Fibroblast of skin of back (primary cell): ENCODE data around the gene RARS1.
"Not testable (repeated sequence)": the region's sequence is repeated elsewhere in the genome, so short reads cannot be mapped to it uniquely, and the experiment has no call there.

Source experiments
- DNase-seq: peaks from one replicate; pipeline ENCODE4 v3.0.0-alpha.2; 2013

The RARS1 gene

GRCh38 chr5:168481330-168481788 lies 4.9 kb upstream of the RARS1 start:
- DNase-seq = no peak

DNA sequence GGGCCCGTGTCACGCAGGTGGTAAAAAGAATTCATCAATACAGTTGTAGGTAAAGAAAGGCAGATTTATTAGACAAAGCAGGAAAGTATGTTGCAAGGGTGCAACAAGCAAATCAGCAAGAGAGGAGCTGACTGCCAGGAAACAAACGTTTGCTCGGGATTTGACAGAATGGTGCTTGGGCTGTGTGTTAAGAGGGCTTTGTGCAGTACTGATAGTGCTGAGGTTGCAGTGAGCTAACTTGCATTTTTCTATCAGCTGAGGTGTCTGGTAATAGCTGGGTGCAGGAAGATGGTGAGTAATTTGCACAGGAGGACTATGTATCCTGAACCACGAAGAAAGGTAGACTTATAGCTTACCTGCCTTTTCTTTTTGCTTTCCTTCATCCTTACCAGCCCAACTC lies 3.9 kb upstream of the RARS1 start:
- no peak for DNase-seq

GRCh38 chr5:168489059-168489458 lies 2.8 kb downstream of the RARS1 start:
- no peak for DNase-seq

GRCh38 chr5:168494057-168494555 lies 7.8 kb downstream of the RARS1 start:
- no peak for DNase-seq

DNA sequence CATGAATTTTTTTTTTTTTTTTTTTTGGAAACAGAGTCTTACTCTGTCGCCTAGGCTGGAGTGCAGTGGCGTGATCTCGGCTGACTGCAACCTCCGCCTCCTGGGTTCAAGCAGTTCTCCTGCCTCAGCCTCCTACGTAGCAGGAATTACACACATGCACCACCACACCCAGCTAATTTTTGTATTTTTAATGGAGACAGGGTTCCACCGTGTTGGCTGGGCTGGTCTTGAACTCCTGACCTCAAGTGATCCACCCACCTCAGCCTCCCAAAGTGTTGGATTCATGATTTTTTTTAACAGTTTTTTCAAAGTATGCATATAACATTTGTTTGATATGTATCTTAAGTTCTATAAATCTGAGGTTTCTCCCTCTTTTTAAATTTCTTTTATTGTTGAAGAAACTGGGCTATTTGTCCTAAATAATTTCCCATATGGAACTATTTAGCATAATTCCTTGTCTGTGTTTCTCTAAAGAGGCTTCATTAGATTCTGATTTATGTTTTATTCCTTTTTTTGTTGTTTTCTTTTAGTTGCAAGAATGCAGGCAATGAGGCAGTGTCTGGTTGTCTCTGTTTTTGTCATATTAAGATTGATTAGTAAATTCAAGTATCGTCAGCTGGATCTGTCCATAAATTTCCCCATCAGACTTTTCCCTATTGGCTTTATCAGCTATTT lies 16.4 kb downstream of the RARS1 start:
- no peak for DNase-seq

DNA sequence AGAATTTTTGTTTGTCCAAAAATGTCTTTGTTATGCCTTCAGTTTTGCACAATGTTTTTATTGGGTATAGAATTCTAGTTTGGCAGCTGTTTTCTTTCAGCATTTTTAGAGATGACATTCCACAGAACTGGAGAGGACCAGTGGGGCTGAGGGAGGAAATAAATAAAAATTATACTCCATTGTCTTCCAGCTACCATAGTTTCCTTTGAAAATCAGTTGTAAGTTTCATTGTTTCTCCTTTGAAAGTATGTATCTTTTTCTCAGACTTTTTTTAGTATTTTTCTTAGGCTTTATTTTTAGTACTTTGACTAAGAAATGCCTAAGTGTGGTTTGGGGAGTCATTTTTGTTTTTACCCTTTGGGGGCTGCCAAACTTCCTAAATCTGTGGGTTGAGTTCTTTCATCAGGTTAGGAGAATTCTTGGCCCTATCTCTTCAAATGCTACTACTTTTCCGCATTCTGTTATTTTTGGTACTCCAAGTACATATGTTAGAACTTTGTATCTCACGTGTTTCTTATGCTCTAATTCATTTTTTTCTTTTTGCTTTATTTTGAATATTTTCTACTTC lies 27.7 kb downstream of the RARS1 start:
- DNase-seq = no peak

DNA sequence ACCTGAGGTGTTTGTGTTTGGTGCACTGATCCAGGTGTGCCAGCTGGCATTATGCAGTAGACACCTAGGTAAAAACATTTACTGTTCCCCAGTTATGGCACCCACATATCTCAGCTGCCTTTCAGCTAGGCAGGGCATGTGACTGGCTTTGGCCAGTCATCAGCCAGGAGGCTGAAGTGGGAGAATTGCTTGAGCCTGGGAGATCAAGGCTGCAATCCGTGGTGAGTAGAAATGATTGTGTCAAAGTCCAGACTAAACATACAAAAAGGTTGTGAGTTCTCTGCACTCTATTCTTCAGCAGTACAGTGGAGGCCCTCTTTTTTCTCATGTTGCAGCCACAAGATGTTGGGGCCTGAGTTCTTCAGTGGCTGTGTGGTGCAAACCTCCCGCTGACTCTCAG lies 39.6 kb downstream of the RARS1 start:
- DNase-seq = no peak

- DNase-seq = no peak
These were observed 41.6 kb downstream of the RARS1 start for GRCh38 chr5:168527756-168528295.

DNA sequence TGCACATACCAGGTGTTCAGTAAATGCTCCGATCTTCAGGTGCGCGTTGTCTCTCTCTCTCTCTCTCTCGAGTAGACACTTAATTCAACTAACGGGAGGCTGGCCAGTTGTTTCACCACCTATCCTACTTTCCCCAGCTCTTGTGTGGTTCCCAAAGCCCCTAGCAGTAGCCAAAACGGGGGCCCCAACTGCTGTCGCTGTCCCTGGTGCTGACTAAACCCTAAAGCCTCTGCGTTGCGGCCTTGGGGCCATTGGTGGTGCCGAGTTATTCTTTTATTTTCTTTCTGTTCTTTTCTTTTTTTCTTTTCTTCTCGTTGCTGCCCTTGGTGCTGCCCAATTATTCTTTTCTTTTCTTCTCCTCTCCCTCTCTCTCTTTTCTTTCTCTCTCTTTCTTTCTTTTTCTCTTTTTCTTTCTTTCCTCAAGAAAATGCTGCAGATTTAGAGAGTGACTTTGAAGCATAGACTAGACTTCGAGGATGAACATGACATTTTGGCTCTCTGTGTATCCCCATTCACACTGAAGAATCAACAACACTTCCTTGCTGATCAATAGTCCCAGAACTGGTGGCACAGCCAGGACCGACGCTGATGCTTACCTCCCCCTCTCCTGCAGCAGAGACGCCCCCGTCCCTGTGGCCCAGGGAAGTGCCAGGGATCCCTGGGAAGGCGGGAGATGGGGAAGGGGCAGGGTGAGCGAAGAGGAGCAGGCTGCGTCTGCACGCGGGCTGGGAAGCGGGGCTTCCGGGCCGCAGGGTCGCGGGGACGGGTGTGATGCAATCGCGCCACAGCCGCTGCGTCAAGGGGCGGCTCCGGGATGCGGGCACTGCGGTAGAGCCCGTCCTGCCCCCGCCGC lies 42.5 kb downstream of the RARS1 start, which contains the start of gene FBLL1:
FBLL1 (plus strand) TSS at position 785 of the 853 bp plus-strand sequence. CDS start 200 bp downstream, outside the sequence.
- peak; percentile 44 for DNase-seq

GRCh38 chr5:168529374-168530234 lies 43.3 kb downstream of the RARS1 start:
- no peak for DNase-seq

GRCh38 chr5:168530621-168531150 lies 44.4 kb downstream of the RARS1 start:
- DNase-seq = peak; percentile 27

DNA sequence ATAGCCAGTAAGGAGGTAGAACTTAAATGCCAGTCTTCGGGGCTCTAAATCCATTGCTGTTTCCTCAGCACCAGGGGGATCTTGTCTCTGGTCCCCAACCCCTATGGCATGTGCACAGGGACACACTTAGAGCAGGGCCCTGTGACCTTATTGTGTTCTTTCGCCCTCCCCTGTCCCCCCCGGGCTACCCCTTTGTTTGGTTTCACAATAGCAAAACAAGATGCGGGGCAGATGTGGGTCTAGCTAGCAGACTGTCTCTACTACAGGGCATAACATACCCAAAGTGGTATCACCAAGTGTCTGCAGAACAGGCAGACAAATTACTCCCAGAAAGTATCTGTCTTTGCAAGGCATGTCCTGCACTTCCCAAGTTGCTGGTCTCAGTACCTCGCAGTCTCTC lies 44.9 kb downstream of the RARS1 start:
- DNase-seq = no peak

DNA sequence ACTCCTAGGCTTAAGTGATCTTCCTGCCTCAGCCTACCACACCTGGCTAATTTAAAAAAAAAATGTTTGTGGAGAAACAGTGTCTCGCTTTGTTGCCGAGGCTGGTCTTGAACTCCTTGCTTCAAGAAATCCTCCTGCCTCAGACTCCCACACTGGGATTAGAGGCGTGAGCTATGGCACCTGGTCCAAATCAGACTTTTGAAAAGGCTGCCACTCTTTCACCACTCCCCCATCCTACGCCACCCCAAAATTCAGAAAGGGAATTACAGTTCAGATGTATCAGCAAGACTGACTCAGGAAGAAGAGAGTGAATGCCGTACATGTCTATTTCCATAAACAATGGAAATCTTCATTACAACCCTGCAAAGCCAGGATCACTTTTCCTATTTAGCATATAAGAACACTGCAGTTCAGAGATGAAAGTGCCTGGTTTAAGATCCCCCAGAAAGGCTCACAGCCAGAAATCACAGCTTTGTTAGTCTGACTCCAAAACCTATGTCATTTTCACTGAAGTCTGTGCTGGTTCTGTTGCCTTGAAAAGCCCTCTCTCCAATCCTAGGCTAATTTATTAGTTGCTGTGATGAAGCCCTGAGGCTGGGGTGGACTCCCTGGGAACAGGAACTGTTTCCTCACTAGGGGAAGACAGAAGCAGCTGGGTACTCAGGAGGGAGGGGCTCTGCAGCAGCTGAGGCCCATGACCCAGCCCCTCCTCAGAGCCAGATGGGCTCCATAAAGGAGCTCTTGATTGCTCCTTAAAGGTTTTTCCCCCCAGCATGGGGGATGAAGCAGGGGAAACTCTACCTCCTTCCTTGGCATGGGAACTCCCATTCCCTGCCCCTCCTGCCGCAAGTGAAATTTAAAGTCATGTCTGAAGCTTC lies 46.0 kb downstream of the RARS1 start:
- no peak for DNase-seq

DNA sequence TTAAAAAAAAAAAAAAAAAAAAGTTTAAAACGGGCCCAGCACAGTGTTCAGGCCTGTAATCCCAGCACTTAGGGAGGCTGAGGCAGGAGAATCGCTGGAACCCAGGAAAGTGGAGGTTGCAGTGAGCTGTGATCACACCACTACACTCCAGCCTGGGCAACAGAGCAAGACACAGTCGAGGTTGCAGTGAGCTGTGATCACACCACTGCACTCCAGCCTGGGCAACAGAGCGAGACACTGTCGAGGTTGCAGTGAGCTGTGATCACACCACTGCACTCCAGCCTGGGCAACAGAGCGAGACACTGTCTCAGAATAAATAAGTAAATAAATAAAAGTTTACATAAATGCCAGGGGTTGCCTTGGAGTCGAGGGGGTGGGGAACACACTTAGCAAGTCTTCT lies 48.1 kb downstream of the RARS1 start:
- DNase-seq = not testable (repeated sequence)

DNA sequence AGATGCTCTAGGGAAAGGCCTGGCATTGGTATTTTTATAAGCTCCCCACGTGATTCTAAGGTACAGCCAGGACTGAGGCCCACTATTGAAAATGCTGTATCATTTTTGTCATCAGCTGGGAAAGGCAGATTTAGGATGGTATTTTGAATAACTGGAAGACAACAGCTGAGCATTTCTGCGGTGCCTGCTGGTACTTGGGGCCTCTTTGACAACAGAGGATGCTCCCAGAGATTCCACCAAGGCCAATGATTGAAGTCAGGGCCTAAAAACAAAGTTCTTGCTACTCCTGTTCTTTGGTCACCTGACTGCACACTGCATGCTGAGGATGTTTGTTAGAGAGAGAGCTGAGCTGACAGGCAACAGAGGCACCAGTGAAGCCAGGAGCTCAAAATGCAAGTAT lies 50.9 kb downstream of the RARS1 start:
- no peak for DNase-seq

- DNase-seq = no peak
These were observed 63.3 kb downstream of the RARS1 start for GRCh38 chr5:168549554-168549953.

DNA sequence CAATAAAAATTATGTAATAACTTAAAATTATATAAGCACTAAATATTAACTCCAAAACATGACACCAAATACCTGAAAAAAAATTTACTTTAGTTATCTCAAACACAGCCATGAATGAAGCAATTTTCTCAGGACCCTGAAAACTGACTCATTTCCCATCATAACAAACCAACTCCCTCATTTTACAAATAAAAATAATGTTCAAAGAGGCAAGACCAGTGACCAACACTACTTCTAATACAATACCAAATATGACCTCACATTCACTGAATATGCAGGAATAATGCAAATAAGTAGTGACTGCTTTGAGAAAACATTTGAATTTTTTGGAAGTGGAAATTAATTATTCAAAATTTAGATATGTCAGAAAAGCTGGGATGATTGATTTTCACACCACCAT lies 64.4 kb downstream of the RARS1 start:
- DNase-seq = no peak

DNA sequence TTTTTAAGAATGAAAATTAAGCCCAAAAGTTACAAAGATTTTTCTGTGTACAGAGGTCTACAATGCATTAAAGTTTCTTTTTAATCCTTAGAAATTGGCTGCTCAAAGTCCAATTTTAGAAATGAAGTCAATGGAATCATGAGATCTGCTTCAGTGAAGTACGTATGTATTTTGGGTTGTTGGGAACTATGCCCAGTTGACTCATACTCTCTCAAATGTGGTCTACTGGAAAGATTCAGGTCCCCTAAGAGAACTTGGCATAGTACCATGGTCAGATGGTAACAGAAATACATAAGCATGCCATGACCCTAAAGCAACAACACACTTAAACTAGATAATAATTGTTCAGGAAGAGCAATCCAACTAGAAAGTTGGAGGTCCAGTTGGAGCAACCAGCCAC lies 65.9 kb downstream of the RARS1 start:
- DNase-seq = peak; percentile 88

DNA sequence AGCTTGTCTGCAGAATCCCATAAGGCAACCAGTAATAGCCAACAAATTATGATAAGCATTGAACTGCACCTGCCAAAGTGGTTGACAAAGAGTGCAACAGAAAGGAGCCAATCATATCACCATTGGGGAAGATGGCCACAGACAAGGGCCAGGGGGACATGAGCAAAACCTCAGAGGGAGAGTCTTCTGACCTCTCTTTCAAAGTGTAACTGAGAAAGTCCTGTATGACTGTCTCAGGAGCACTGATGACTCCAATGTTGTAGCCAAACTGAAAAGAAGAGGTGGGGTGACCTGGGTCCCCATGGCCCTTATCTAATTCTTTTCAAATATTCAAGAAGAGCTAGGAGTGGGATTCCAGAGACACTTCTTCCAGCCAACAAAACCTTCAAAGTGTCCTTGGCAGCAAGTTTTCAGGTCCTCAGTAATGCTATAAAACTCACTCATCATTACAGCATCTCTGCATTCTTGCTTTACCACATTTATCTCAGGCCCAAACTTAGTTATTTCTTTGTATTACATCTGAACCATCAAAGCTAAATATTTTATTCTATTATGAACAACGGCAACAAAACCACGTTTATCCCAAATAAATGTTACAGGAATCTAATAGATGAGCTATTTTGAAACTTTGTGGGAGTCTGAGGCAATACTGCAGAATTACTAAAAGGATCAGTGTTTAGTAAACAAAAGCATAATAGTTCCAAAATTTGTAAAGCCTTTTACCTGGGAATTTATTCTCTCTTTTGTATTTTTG lies 67.3 kb downstream of the RARS1 start:
- no peak for DNase-seq

DNA sequence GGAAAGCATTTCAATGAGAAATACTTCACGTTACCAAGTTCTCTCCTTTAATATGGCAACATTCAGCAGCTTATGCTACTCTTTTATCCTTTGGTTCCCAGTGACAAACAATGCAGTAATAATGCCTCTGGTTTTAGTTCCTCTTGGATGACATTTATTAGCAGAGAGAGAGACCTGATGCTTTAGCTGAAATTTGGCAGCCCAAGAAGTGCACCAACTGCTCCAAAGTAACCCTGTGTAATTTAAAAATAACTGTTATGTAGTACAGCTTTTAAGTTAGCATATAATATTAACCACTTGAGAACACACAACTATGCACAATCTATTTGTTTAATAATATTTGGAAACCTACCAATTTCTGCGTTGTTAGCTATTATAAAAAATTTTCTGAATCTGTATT lies 71.1 kb downstream of the RARS1 start:
- no peak for DNase-seq
